ENCODE results near the gene TXNRD1.
"Not testable (repeated sequence)": the region's sequence is repeated elsewhere in the genome, so short reads cannot be mapped to it uniquely, and the experiment has no call there.

Gene TXNRD1

DNA sequence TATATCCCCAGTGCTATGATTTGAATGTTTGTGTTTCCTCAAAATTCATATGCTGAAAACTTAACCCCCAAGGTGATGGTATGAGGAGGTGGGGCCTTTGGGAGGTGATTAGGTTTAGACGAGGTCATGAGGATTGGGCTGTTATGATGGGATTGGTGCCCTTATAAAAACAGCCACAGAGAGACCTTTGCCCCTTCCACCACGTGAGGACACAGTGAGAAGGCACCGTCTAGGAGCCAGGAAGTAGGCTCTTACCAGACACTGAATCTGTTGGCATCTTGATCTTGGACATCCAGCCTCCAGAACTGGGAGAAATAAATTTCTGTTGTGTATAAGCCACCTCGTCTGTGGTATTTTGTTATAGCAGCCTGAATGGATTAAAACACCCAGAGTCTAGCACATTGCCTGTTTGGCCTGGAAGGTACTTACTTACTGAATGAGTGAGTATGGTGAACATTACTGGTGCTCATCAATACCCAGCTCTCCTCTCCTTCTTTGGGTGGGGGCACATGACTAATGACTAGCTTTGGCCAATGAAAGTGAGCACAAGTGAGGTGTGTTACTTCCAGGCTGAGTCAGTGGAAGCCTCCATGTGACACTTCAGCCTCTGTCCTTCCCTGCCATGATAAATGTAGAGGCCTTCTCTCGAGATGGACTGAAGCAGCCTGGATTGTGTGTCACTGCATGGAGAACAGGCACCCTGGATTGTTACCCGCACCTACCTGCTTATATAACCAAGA is 168.7 kb downstream of the TXNRD1 start:
- FAIRE-seq = no peak
- TF ChIP-seq, protein P1, sequence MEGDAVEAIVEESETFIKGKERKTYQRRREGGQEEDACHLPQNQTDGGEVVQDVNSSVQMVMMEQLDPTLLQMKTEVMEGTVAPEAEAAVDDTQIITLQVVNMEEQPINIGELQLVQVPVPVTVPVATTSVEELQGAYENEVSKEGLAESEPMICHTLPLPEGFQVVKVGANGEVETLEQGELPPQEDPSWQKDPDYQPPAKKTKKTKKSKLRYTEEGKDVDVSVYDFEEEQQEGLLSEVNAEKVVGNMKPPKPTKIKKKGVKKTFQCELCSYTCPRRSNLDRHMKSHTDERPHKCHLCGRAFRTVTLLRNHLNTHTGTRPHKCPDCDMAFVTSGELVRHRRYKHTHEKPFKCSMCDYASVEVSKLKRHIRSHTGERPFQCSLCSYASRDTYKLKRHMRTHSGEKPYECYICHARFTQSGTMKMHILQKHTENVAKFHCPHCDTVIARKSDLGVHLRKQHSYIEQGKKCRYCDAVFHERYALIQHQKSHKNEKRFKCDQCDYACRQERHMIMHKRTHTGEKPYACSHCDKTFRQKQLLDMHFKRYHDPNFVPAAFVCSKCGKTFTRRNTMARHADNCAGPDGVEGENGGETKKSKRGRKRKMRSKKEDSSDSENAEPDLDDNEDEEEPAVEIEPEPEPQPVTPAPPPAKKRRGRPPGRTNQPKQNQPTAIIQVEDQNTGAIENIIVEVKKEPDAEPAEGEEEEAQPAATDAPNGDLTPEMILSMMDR (IDR thresholded peaks at IDR 0.05; ENCODE audit: insufficient read depth, missing control alignments) = no peak
- DNase-seq (ENCODE audit: insufficient read length, low spot score) = no peak

DNA sequence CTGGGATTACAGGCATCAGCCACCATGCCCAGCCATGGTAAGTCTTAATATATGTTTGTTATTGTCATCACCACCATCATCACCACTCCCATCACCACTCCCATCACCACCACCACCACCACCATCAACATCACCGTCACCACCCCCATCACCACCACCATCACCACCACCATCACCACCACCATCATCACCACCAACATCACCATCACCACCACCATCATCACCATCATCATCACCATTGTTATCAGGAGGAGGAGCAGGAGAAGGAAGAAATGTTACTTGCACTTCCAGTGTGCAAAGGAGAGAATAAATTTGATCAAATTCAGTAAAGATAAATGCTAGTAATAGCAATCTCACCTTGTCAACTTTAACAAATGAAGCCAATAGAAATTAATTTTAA is 169.9 kb downstream of the TXNRD1 start:
- no peak for DNase-seq (ENCODE audit: insufficient read length, low spot score)
- TF ChIP-seq, protein P1 (IDR thresholded peaks at IDR 0.05; ENCODE audit: insufficient read depth, missing control alignments) = no peak
- no peak for FAIRE-seq

DNA sequence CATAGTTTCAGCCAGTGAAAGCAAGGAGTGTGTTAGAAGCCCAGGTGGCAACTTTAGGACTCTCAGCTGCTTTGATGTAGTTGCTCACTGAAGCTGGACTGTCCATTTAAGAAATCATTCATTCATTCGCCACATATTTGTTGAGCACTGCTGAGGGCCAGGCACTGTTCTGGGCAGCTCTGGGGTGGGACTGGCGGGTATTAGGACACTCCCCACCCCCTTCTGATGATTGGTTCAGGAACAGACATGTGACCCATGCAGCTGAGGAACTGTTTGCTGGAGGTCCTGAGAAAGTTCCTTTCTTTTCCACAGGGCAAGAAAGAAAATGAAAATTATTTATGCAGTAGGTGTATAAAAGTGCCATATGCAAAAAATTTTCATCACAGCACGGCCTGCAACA is 170.9 kb downstream of the TXNRD1 start:
- FAIRE-seq (no peak), DNase-seq (ENCODE audit: insufficient read length, low spot score) (no peak)
- TF ChIP-seq, protein P1 (IDR thresholded peaks at IDR 0.05; ENCODE audit: insufficient read depth, missing control alignments) = no peak

DNA sequence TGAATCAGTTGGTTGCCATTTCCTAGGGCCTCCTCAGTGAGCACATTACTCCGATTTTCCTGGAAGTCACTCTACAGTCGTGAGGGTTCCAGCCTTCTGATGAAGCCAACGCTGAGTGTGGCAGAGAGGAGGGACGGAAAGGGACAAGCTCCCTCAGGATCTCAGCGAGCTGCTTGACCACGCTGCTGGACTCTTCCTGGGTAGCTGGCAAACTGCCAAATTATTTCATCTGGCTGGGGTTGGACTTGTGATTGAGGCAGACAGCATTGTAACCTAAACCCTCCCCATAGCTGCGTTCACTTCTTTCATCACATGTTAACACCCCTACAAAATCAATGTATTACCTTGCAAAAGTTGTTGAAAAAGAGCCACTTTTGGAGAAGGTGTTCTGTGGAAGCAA is 171.6 kb downstream of the TXNRD1 start:
- no peak for DNase-seq (ENCODE audit: insufficient read length, low spot score)
- TF ChIP-seq, protein P1 (IDR thresholded peaks at IDR 0.05; ENCODE audit: insufficient read depth, missing control alignments) = no peak
- FAIRE-seq = no peak

DNA sequence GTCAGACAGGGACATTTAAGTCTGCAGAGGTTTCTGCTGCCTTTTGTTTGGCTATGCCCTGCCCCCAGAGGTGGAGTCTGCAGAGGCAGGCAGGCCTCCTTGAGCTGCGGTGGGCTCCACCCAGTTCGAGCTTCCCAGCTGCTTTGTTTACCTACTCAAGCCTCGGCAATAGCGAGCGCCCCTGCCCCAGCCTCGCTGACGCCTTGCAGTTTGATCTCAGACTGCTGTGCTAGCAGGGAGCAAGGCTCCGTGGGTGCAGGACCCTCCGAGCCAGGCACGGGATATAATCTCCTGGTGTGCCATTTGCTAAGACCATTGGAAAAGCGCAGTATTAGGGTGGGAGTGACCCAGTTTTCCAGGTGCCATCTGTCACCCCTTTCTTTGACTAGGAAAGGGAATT is 178.5 kb downstream of the TXNRD1 start:
- not testable (repeated sequence) for DNase-seq (ENCODE audit: insufficient read length, low spot score); FAIRE-seq

Data from D721Med (cell line).